HK-2 (cell line): ENCODE data around the gene ANKRD62.

Source experiments
- DNase-seq: peaks from one replicate; pipeline ENCODE4 v3.0.0-alpha.2; 2018; ENCODE audit not compliant: unreplicated experiment

ANKRD62 gene

DNA sequence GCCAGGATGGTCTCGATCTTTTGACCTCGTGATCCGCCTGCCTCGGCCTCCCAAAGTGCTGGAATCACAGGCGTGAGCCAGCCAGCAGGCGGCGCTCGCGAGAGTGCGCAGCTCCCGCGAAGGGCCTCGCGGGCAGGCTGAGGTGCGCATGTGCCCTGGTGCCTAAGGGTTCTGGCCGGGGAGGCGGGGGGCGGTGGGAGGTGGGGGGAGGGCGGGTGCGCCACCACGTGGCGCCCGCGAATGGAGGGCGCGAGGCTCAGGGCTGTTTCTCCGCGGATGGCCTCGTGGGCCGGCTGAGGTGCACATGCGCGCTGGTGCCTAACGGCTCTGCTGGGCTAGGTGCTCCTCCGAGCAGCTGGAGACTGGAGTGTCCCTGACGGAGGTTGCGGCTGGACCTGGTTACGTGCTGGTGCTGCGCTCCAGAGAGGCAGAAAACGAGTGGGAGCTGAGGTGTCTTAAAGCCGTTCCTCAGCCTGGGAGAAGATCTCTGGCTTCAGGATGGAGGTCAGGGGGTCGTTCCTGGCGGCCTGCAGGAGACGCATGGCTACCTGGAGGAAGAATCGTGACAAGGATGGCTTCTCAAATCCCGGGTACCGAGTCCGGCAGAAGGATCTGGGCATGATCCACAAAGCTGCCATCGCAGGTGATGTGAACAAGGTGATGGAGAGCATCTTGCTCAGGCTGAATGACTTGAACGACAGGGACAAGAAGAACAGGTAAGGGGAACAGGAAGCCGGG is at the start of gene ANKRD62:
Gene ANKRD62 (plus strand): TSS at position 324 of the 738 bp plus-strand sequence. CDS start 175 bp downstream, at position 499.
- no peak for DNase-seq

DNA sequence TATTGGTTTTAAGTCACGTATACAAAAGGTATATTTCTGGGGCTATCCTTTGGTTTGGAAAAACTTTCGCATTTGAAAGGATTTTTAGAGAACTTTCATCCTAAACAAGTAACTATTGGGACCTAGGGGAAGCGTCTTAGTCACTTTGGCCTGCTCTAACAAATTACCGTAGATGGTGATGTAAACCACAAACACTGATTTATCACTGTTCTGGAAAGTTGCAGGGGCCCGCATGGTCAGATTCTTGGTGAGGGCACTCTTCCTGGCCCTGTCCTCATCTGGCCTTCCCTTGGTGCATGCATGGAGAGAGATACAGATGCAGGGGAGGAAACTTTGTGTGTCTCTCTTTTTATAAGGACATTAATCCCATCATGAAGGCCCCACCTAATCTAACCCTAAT is 49.1 kb upstream of the ANKRD62 start:
- DNase-seq: no peak

- no peak for DNase-seq
These were observed 47.4 kb upstream of the ANKRD62 start for GRCh38 chr18:12046046-12046750.

DNA sequence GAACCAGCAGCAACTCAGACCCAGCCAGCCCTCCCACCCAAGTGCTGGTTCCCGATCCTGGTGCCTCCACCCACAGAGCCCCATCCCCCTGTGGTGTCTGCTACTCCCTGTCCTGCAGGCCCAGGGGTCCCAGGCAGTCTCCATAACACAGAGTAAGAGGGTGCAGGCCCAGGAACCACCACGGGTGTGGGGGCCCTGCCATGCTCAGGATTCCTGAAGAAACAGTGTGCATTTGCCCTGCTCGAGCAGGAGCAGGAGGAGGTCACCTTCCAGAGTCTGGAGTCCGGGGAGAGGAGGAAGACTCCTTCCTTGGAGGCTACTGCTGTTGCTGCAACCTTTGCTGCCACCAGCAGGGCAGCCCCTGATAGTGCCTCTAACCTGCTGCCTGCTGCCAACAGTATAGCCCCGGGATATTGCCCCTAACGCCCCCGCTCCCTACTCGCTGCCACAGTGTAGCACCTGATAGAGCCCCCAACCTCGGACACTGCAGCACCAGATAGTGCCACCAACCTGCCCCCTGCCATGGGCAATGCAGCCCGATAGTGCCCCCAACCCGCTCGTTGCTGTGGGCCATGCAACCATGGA is 46.8 kb upstream of the ANKRD62 start:
- no peak for DNase-seq

DNA sequence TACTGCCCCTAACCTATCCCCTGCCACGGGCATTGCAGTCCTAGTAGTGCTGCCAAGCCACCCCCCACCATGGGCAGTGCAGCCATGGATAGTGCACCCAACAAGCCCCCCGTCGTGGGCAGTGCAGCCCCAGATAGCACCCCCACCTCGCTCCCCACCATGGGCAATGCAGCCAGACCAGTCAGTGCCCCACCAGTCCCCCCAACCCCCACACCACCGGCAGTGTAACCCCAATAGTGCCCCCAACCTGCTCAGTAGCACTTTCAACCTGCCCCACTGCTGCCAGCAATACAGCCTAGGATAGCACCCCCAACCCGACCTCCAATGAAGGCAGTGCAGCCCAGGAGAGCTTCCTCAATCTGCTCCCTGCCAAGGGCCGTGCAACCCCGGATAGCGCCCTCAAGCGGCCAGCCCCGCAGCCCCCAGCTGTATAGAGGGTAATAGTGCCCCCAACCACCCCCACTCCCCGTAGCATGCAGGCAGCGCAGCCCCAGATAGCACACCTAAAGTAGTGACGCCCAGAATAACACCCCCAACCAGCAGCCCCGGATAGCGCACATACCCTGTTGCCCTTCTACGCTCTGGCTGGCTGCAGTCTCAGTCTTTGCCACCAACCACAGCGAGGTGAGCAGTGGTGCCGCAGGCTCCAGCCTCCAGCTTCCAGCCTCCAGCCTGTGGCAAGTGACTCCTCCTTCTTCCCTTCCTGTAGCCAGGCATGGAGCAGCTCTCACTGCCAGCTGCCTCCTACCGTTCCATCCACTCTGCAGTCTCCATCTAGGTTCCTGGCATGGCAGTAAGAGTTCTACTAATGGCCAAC is 45.4 kb upstream of the ANKRD62 start:
- no peak for DNase-seq

GRCh38 chr18:12048827-12049175 is 44.8 kb upstream of the ANKRD62 start:
- no peak for DNase-seq

- DNase-seq: no peak
These were observed 43.4 kb upstream of the ANKRD62 start for GRCh38 chr18:12049978-12050811.

- no peak for DNase-seq
These were observed 40.8 kb upstream of the ANKRD62 start for GRCh38 chr18:12052866-12053265.

DNA sequence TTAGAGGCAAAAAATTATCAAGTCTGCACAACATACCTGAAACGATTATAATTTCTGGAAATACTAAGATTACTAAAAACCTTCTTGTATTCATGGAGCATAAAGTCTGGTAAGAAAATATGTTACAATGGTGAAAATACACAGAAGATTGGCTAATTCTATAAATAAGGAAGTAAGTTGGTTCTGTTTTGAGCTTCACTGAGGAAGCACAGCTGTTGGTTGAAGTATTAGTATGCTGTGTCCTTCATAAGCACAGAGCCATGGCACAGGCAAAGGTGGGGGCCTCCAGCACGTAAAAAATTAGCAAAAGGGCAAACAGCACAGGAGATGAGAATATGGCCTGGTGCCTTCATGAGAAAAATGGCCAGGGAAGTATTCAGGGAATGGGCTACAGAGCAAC is 40.4 kb upstream of the ANKRD62 start:
- DNase-seq: no peak

DNA sequence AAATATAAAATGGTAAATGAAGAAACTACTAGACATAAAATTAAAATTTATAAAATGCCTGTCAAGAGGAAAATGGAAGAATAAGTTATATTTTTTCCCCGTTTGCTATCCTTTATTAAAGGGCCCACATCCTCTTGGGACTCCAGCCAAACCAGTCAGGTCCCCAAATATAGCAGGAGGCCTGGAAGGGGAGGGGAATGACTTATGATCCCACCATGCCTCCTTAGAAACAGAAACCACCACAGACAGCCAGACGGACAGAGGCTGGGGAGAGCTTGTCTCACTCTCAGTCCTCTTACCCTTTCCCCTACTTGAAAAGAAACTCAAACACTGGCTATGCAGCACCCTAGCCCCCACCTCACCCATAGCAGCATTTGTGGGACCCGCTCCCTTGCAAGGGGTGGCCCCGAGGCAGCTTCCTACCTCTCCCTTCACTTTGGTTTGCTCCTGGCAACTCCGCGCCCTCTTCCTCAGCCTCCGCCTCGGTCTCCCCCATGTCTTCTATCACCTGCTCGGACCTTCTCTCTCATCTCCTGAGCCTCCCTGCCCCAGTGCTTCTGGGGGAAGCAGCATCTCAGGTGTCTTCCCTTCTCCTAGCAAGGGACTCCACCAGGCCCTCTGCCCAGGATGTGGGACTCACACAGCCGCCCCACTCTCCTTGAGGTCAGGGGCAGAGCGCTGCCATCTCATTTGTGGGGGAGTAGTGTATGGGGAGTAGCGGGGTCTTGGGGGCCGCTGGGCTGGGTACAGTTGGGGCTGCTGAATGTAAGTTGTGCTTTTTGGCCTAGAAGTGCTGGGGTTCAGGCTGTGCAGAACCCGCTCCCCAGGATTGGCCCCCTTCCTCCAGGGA is 37.4 kb upstream of the ANKRD62 start:
- DNase-seq: no peak

DNA sequence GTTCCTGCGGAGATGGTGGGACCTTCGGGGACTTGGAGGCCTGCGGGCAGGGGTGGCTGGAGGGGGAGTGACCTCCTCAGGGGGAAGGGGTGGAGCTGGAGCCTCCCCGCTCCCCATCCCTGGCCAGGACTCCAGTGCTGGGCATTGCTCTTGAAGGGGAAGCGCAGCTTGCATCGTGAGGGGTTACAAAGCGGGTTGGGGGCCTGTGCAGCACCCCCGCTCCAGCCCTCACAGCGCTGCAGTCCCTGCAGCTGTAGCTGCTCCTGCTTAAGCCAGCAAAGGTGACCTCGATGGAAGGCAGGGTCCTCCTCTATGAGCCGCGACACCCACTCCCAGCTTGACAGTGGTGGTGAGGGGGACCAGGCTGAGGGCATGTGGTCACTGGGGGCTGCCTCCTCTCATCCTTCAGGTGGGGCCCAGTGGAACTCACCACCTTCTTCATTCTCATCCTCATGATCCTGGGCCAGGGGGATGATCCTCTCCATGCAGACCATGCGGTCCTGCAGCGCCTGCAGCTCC is 36.7 kb upstream of the ANKRD62 start:
- DNase-seq: no peak

DNA sequence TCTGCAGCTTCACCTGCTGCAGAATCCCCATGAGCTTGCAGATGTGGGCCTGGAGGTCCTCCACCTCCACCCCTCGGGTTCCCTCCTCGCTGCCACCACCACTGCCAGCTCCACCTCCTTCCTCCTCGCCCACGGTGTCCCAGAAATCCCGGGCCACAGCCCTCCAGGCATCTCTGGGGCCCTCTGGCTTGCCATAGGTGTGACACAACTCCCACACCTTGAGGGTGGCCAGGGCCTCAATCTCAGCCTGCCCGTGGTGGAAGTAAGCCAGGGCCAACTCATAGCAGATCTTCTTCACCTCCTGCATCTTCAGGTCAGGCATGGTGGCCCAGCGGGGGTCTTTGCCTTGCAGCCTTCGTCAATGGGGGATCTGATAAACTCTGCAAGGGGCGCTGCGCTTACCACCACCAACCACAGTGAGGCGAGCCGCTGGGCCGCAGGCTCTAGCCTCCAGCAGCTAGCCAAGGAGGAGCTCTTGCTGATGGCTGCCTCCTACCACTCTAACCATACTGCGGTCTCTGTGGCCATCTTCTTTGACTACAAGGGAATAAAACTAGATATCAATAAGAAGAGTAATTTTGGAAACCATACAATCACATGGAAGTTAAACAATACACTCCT is 36.1 kb upstream of the ANKRD62 start:
- DNase-seq: no peak

DNA sequence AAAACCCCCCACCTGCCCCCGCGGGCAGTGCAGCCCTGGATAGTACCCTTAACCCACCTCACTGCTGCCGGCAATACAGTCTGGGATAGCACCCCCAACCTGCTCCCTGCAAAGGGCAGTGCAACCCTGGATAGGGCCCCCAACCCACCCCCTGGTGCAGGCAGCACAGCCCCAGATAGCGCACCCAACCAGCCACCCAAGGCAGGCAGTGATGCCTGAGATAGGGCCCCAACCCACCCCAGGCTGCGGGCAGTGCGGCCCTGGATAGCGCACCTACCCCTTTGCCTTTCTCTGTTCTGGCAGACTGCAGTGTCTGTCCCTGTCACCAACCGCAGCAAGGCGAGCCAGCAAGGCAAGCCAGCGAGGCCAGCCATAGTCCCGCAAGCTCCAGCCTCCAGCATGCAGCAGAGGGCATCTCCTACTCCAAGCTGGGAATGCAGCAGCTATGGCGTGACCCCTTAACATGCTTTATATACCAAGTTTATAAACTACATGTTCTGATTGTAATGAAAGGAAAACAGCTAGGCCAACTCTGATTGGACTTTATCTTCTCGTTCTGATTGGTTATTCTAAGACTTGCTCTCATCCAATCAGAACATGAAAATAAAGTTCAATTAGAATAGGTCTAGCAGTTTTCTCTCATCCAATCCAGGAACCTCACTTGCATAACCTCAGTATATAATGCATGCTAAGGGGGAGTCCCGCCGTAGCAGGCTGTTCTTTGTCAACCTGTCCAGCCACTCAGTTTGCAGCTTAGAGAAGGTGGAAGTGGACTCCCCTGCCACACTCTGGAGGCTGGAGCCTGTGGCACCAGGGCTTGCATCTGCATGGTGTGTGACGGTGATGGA is 34.1 kb upstream of the ANKRD62 start:
- DNase-seq: no peak

DNA sequence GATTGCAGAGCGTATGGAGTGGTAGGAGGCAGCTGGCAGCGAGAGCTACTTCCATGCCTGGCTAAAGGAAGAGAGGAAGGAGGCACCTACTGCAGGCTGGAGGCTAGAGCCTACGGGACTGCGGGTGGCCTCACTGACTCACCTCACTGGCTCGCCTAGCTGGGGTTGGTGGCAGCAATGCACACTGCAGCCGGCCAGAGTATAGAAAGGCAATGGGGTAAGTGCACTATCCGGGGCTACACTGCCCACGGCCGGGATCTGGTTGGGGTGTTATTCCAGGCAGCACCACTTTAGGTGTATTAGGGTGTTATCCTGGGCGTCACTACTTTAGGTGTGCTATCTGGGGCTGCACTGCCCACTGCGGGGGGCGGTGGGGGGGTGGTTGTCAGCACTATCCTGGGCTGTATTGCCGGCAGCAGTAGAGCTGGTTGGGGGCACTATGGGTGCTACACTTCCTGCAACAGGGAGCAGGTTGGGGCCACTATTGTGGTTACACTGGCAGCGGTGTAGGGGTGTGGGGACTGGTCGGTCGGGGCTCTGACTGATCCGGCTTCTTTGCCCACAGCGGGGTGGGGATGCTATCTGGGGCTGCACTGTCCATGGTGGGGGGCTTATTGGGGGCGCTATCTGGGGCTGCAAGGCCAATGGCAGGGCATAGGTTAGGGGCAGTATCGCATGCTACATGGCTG is 33.3 kb upstream of the ANKRD62 start:
- no peak for DNase-seq

DNA sequence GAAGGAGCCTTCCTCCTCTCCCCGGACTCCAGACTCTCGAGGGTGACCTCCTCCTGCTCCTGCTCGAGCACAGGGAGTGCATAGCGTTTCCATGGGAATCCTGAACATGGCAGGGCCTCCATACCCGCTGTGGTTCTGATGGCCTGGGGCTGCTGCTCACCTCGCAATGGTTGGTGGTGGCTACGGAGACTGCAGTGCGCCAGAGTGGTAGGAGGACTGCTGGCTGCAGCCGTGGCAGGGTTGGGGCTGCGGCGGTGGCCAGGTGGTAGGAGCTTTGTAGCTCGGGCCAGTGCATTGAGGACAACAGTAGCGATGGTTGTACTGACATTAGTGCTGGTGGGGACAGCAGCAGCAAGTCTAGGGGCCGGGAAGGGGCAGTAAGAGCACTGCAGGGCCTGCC is 32.0 kb upstream of the ANKRD62 start:
- no peak for DNase-seq

DNA sequence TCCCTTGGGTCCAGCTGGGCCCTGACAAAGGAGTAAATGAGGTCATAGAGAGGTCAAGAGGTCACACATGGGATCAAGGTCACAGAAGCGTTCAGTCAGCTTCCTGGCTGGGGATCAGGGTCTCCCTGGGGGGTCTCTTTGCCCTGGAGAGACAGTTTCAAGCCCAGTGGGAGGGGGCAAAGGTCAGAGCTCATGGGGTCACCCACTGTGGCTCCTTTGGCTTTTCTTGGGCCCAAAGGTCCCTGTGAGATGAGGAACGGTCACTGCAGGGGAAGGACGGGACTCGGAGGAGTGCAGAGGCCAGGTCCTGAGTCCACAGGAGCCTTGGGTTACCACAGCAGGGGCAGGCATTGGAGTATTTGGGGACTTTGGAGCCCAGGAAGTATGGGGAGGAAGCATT is 30.7 kb upstream of the ANKRD62 start:
- no peak for DNase-seq

- no peak for DNase-seq
These were observed 29.4 kb upstream of the ANKRD62 start for GRCh38 chr18:12064086-12064763.

- DNase-seq: no peak
These were observed 28.2 kb upstream of the ANKRD62 start for GRCh38 chr18:12065397-12065796.
